Neuron (in vitro differentiated cells): ENCODE measurements around the gene NBL1.

ENCODE experiments used
- H2AFZ ChIP-seq: one replicate; pipeline ENCODE4 v1.6.1; 2013; ENCODE audit warnings: low read depth, mild to moderate bottlenecking, inconsistent platforms, low read length, moderate library complexity
- H3K27me3 ChIP-seq: one replicate; pipeline ENCODE4 v1.6.1; 2013; ENCODE audit warnings: low read length; ENCODE audit not compliant: insufficient read depth
- H3K36me3 ChIP-seq: one replicate; pipeline ENCODE4 v1.6.1; 2013; ENCODE audit warnings: low read length; ENCODE audit not compliant: insufficient read depth
- H3K4me1 ChIP-seq: one replicate; pipeline ENCODE4 v1.6.1; 2013; ENCODE audit warnings: low read length; ENCODE audit not compliant: insufficient read depth
- H3K4me3 ChIP-seq: 2 replicates; pipeline ENCODE4 v1.5.1; 2013; ENCODE audit warnings: mild to moderate bottlenecking, low read length, moderate library complexity
- H3K9me3 ChIP-seq: one replicate; pipeline ENCODE4 v1.6.1; 2013; ENCODE audit warnings: low read length

The NBL1 gene

GRCh38 chr1:19689085-19689757, 45.1 kb downstream of the NBL1 start:
- H3K9me3 ChIP-seq: no peaks in the 10 kb centered on the region
- no peaks in the 10 kb centered on the region for H3K36me3 ChIP-seq
- no peak overlapping the region for H3K4me3 ChIP-seq
- no peak overlapping the region for H2AFZ ChIP-seq
- H3K4me1 ChIP-seq: no peaks in the 10 kb centered on the region
- no peaks in the 10 kb centered on the region for H3K27me3 ChIP-seq

GRCh38 chr1:19689856-19690255, 45.7 kb downstream of the NBL1 start:
- H3K36me3 ChIP-seq: no peaks in the 10 kb centered on the region
- no peaks in the 10 kb centered on the region for H3K9me3 ChIP-seq
- no peak overlapping the region for H2AFZ ChIP-seq
- no peaks in the 10 kb centered on the region for H3K4me1 ChIP-seq
- no peak overlapping the region for H3K4me3 ChIP-seq
- peaks cover 2% of the 10 kb centered on the region for H3K27me3 ChIP-seq

- Histone ChIP-seq H3K36me3 (no peaks in the 10 kb centered on the region), H2AFZ (no peak overlapping the region), H3K9me3 (no peaks in the 10 kb centered on the region), H3K4me1 (no peaks in the 10 kb centered on the region), H3K27me3 (peaks cover 5% of the 10 kb centered on the region), H3K4me3 (no peak overlapping the region)
These were observed 46.2 kb downstream of the NBL1 start for GRCh38 chr1:19690342-19690741.

GRCh38 chr1:19694298-19694697, 50.2 kb downstream of the NBL1 start:
- Histone ChIP-seq H3K9me3 (no peaks in the 10 kb centered on the region), H3K27me3 (peaks cover 9% of the 10 kb centered on the region)

GRCh38 chr1:19695772-19696171, 51.7 kb downstream of the NBL1 start:
- H3K9me3 ChIP-seq: no peaks in the 10 kb centered on the region

More at GRCh38 chr1:19694298-19694697, 50.2 kb downstream of the NBL1 start:
- Histone ChIP-seq H3K4me1 (no peaks in the 10 kb centered on the region), H3K4me3 (no peak overlapping the region), H3K36me3 (no peaks in the 10 kb centered on the region), H2AFZ (no peak overlapping the region)

GRCh38 chr1:19696820-19697219, 52.7 kb downstream of the NBL1 start:
- Histone ChIP-seq H3K4me1 (no peaks in the 10 kb centered on the region), H2AFZ (no peak overlapping the region), H3K36me3 (no peaks in the 10 kb centered on the region), H3K9me3 (no peaks in the 10 kb centered on the region), H3K27me3 (peaks cover 16% of the 10 kb centered on the region), H3K4me3 (no peak overlapping the region)

More at GRCh38 chr1:19695772-19696171, 51.7 kb downstream of the NBL1 start:
- H3K4me3 ChIP-seq: no peak overlapping the region
- H3K4me1 ChIP-seq: no peaks in the 10 kb centered on the region
- peaks cover 15% of the 10 kb centered on the region for H3K27me3 ChIP-seq
- H3K36me3 ChIP-seq: no peaks in the 10 kb centered on the region
- no peak overlapping the region for H2AFZ ChIP-seq

GRCh38 chr1:19698181-19698580, 54.1 kb downstream of the NBL1 start:
- H3K36me3 ChIP-seq: no peaks in the 10 kb centered on the region
- H2AFZ ChIP-seq: no peak overlapping the region
- no peaks in the 10 kb centered on the region for H3K4me1 ChIP-seq
- H3K9me3 ChIP-seq: no peaks in the 10 kb centered on the region
- no peak overlapping the region for H3K4me3 ChIP-seq
- peaks cover 16% of the 10 kb centered on the region for H3K27me3 ChIP-seq

- Histone ChIP-seq H3K27me3 (peaks cover 10% of the 10 kb centered on the region), H3K4me3 (no peak overlapping the region), H3K9me3 (no peaks in the 10 kb centered on the region), H3K36me3 (no peaks in the 10 kb centered on the region), H3K4me1 (peaks cover 6% of the 10 kb centered on the region), H2AFZ (no peak overlapping the region)
These were observed 56.1 kb downstream of the NBL1 start for GRCh38 chr1:19700079-19700777.

GRCh38 chr1:19703280-19703679, 59.2 kb downstream of the NBL1 start:
- H2AFZ ChIP-seq: no peak overlapping the region
- no peaks in the 10 kb centered on the region for H3K9me3 ChIP-seq
- peaks cover 6% of the 10 kb centered on the region for H3K4me1 ChIP-seq
- H3K36me3 ChIP-seq: no peaks in the 10 kb centered on the region
- H3K4me3 ChIP-seq: no peak overlapping the region
- H3K27me3 ChIP-seq: peaks cover 14% of the 10 kb centered on the region

GRCh38 chr1:19704247-19705113, 60.4 kb downstream of the NBL1 start:
- H3K36me3 ChIP-seq: no peaks in the 10 kb centered on the region
- H3K27me3 ChIP-seq: peaks cover 14% of the 10 kb centered on the region
- no peaks in the 10 kb centered on the region for H3K9me3 ChIP-seq
- H3K4me1 ChIP-seq: peaks cover 17% of the 10 kb centered on the region
- no peak overlapping the region for H2AFZ ChIP-seq
- H3K4me3 ChIP-seq: no peak overlapping the region

- Histone ChIP-seq H2AFZ (no peak overlapping the region), H3K36me3 (no peaks in the 10 kb centered on the region), H3K9me3 (no peaks in the 10 kb centered on the region), H3K4me3 (no peak overlapping the region), H3K4me1 (peaks cover 18% of the 10 kb centered on the region), H3K27me3 (peaks cover 15% of the 10 kb centered on the region)
These were observed 61.4 kb downstream of the NBL1 start for GRCh38 chr1:19705464-19705863.

GRCh38 chr1:19706136-19706535, 62.0 kb downstream of the NBL1 start:
- H3K4me1 ChIP-seq: peaks cover 18% of the 10 kb centered on the region
- H3K4me3 ChIP-seq: no peak overlapping the region
- H3K36me3 ChIP-seq: no peaks in the 10 kb centered on the region
- H3K27me3 ChIP-seq: peaks cover 11% of the 10 kb centered on the region
- no peaks in the 10 kb centered on the region for H3K9me3 ChIP-seq
- H2AFZ ChIP-seq: no peak overlapping the region
